Liver (tissue), 3 donors: ENCODE measurements around the gene CLDN24.

Source experiments
- RAD21 ChIP-seq, 2 donors: IDR thresholded peaks; 2 replicates each; pipeline ENCODE4 v1.6.1; 2016; ENCODE audit warnings: antibody characterized with exemption in 2 of 2, mild to moderate bottlenecking in 2 of 2
- SP1 ChIP-seq: IDR thresholded peaks from 2 replicates; pipeline ENCODE4 v1.6.1; 2018; ENCODE audit warnings: antibody characterized with exemption, mild to moderate bottlenecking
- TAF1 ChIP-seq: conservative IDR thresholded peaks from 2 replicates; pipeline ENCODE4 v1.6.1; 2016; ENCODE audit warnings: antibody characterized with exemption, mild to moderate bottlenecking
- TF ChIP-seq, protein P1 (sequence below): IDR thresholded peaks from 2 replicates; pipeline ENCODE4 v1.6.1; 2016; ENCODE audit warnings: antibody characterized with exemption, mild to moderate bottlenecking
- TF ChIP-seq, protein P2 (sequence below): fragments of 150-350 bp; IDR thresholded peaks from 2 replicates; pipeline ENCODE4 v1.5.1; 2017; ENCODE audit warnings: improper control_type of control experiment, low read depth, low read length; ENCODE audit not compliant: missing input control
- TF ChIP-seq, protein P3 (sequence below): IDR thresholded peaks from 2 replicates; pipeline ENCODE4 v1.6.1; 2016; ENCODE audit warnings: antibody characterized with exemption
- TF ChIP-seq, protein P4 (sequence below): IDR thresholded peaks from 2 replicates; pipeline ENCODE4 v1.6.1; 2016; ENCODE audit warnings: antibody characterized with exemption
- donor health status: healthy.
- donor health status: healthy.

DNA sequence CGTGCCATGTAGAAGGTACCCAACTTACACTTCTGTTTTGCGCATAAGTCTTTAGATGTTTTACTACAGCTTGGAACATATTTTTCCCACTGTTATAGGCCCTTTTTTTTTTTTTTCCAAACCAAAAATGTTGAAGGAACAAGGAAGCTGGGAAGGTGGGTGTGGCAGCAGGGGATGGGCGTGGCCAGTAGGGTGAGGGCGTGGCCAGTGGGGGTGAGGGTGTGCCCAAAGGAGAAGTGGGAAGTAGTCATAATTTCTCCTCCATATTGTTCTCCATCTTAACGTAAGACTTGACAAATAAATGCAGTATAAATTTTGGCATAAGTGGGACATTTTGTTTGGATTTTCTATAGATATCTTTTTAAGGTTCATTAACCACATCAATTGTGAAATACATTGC is 32.5 kb downstream of the CLDN24 start:
- TF ChIP-seq, protein P1, sequence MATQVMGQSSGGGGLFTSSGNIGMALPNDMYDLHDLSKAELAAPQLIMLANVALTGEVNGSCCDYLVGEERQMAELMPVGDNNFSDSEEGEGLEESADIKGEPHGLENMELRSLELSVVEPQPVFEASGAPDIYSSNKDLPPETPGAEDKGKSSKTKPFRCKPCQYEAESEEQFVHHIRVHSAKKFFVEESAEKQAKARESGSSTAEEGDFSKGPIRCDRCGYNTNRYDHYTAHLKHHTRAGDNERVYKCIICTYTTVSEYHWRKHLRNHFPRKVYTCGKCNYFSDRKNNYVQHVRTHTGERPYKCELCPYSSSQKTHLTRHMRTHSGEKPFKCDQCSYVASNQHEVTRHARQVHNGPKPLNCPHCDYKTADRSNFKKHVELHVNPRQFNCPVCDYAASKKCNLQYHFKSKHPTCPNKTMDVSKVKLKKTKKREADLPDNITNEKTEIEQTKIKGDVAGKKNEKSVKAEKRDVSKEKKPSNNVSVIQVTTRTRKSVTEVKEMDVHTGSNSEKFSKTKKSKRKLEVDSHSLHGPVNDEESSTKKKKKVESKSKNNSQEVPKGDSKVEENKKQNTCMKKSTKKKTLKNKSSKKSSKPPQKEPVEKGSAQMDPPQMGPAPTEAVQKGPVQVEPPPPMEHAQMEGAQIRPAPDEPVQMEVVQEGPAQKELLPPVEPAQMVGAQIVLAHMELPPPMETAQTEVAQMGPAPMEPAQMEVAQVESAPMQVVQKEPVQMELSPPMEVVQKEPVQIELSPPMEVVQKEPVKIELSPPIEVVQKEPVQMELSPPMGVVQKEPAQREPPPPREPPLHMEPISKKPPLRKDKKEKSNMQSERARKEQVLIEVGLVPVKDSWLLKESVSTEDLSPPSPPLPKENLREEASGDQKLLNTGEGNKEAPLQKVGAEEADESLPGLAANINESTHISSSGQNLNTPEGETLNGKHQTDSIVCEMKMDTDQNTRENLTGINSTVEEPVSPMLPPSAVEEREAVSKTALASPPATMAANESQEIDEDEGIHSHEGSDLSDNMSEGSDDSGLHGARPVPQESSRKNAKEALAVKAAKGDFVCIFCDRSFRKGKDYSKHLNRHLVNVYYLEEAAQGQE: no peak
- TF ChIP-seq, protein P2, sequence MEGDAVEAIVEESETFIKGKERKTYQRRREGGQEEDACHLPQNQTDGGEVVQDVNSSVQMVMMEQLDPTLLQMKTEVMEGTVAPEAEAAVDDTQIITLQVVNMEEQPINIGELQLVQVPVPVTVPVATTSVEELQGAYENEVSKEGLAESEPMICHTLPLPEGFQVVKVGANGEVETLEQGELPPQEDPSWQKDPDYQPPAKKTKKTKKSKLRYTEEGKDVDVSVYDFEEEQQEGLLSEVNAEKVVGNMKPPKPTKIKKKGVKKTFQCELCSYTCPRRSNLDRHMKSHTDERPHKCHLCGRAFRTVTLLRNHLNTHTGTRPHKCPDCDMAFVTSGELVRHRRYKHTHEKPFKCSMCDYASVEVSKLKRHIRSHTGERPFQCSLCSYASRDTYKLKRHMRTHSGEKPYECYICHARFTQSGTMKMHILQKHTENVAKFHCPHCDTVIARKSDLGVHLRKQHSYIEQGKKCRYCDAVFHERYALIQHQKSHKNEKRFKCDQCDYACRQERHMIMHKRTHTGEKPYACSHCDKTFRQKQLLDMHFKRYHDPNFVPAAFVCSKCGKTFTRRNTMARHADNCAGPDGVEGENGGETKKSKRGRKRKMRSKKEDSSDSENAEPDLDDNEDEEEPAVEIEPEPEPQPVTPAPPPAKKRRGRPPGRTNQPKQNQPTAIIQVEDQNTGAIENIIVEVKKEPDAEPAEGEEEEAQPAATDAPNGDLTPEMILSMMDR: no peak
- no peak for TF ChIP-seq SP1
- TF ChIP-seq, protein P3, sequence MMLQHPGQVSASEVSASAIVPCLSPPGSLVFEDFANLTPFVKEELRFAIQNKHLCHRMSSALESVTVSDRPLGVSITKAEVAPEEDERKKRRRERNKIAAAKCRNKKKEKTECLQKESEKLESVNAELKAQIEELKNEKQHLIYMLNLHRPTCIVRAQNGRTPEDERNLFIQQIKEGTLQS: no peak
- no peak for TF ChIP-seq TAF1
- TF ChIP-seq, protein P4, sequence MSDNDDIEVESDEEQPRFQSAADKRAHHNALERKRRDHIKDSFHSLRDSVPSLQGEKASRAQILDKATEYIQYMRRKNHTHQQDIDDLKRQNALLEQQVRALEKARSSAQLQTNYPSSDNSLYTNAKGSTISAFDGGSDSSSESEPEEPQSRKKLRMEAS: no peak
- no peak for TF ChIP-seq RAD21 (IDR thresholded peaks at IDR 0.05)
